ENCODE data around the gene TNNI2. TPM values are rescaled to one million over a fixed set of nuclear protein-coding genes. Genes with fewer than 3 reads are reported as not detected.

TNNI2 gene
- total RNA-seq, 1 donor from 2014 or later = not detected

- DNase-seq (ENCODE audit: low spot score in 2 of 2) = no peak
- no peaks in the 10 kb centered on the region for H3K27me3 ChIP-seq
- peaks cover 20 to 30% of the 10 kb centered on the region in 2 donors for H3K36me3 ChIP-seq
- H3K27ac ChIP-seq = no peak overlapping the region
- no peak for TF ChIP-seq CTCF (IDR thresholded peaks at IDR 0.05)
- H3K4me1 ChIP-seq = no peaks in the 10 kb centered on the region
- intact Hi-C loops (cut with DNase I) = no loop called here
- H3K9me3 ChIP-seq = no peaks in the 10 kb centered on the region
- no peak overlapping the region for H3K4me3 ChIP-seq
These were observed 50.0 kb downstream of the TNNI2 start for GRCh38 chr11:1888811-1889210.

GRCh38 chr11:1889224-1889930 lies 50.6 kb downstream of the TNNI2 start:
- Histone ChIP-seq H3K27me3 (no peaks in the 10 kb centered on the region), H3K27ac (peak overlapping the region in 1 of 2 donors; percentile 12), H3K4me3 (no peak overlapping the region), H3K36me3 (peaks cover 16 to 26% of the 10 kb centered on the region in 2 donors), H3K4me1 (no peaks in the 10 kb centered on the region), H3K9me3 (no peaks in the 10 kb centered on the region)
- no peak for DNase-seq (ENCODE audit: low spot score in 2 of 2)
- intact Hi-C loops (cut with DNase I) = no loop called here
- no peak for TF ChIP-seq CTCF (IDR thresholded peaks at IDR 0.05)

- H3K27me3 ChIP-seq = no peaks in the 10 kb centered on the region
- H3K27ac ChIP-seq = peak overlapping the region in 1 of 2 donors; percentile 12
- intact Hi-C loops (cut with DNase I) = loop anchor here (10.0 kb wide), 1 partner anchor 55 kb away; the partner anchor contains the start of gene MRPL23
- DNase-seq (ENCODE audit: low spot score in 2 of 2) = no peak
- no peak overlapping the region for H3K4me3 ChIP-seq
- no peaks in the 10 kb centered on the region for H3K4me1 ChIP-seq
- H3K36me3 ChIP-seq = peaks cover 10 to 22% of the 10 kb centered on the region in 2 donors
- H3K9me3 ChIP-seq = no peaks in the 10 kb centered on the region
- no peak for TF ChIP-seq CTCF (IDR thresholded peaks at IDR 0.05)
These were observed 51.4 kb downstream of the TNNI2 start for GRCh38 chr11:1889941-1890855.

Other genes with a start within 250 kb of the TNNI2 start
- not detected for gene KRTAP5-2, start 240.7 kb upstream of the TNNI2 start, total RNA-seq
- gene KRTAP5-3, start 230.5 kb upstream of the TNNI2 start, total RNA-seq = not detected
- gene KRTAP5-4, start 216.8 kb upstream of the TNNI2 start, total RNA-seq = not detected
- gene KRTAP5-5, start 209.2 kb upstream of the TNNI2 start, total RNA-seq = not detected
- not detected for gene KRTAP5-6, start 141.8 kb upstream of the TNNI2 start, total RNA-seq
- gene IFITM10, start 88.4 kb upstream of the TNNI2 start, total RNA-seq = 2.9 TPM
- gene CTSD, start 75.1 kb upstream of the TNNI2 start, total RNA-seq = 777 TPM
- not detected for gene SYT8, start 4.0 kb upstream of the TNNI2 start, total RNA-seq
- gene LSP1, start 14.1 kb downstream of the TNNI2 start, total RNA-seq = 41.9 TPM
- gene PRR33, start 52.9 kb downstream of the TNNI2 start, total RNA-seq = not detected
- 10.1 TPM for gene TNNT3, start 80.7 kb downstream of the TNNI2 start, total RNA-seq
- gene MRPL23, start 108.4 kb downstream of the TNNI2 start, total RNA-seq = 117 TPM
- gene H19, start 158.9 kb downstream of the TNNI2 start, total RNA-seq = 539 TPM

All from ascending aorta (tissue), 2 donors.